HG03175 (cell line): ENCODE results near the gene ADAMTS2.
"Not testable (repeated sequence)": the region's sequence is repeated elsewhere in the genome, so short reads cannot be mapped to it uniquely, and the experiment has no call there.

Experiments
- ATAC-seq: cut with Tn5 transposase; IDR thresholded peaks from one replicate; pipeline ENCODE4 v1.9.1; 2021; ENCODE audit warnings: mild to moderate bottlenecking, moderate library complexity; ENCODE audit not compliant: unreplicated experiment

ADAMTS2 gene

DNA sequence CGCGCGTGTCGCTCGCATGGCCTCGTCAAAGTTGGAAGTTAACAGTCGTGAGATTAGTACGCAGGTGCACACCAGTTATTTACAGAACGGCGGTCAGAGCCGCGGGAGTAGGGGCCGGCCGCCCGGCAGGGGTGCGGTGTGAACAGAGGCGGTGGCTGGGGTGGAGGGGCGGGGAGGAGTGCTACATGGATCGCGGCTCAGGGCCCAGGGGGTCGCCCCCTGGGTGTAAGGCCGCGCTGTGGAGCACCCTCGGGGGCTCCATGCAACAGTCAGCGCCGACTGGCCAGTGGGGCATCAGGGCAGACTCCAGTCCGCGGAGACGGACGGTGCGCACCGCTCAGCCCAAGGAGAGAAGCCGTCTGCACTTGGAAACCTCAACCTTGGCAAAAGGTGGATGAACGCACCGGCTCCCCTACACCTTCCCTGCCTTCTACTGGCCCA is 224.8 kb downstream of the ADAMTS2 start:
- ATAC-seq = no peak

DNA sequence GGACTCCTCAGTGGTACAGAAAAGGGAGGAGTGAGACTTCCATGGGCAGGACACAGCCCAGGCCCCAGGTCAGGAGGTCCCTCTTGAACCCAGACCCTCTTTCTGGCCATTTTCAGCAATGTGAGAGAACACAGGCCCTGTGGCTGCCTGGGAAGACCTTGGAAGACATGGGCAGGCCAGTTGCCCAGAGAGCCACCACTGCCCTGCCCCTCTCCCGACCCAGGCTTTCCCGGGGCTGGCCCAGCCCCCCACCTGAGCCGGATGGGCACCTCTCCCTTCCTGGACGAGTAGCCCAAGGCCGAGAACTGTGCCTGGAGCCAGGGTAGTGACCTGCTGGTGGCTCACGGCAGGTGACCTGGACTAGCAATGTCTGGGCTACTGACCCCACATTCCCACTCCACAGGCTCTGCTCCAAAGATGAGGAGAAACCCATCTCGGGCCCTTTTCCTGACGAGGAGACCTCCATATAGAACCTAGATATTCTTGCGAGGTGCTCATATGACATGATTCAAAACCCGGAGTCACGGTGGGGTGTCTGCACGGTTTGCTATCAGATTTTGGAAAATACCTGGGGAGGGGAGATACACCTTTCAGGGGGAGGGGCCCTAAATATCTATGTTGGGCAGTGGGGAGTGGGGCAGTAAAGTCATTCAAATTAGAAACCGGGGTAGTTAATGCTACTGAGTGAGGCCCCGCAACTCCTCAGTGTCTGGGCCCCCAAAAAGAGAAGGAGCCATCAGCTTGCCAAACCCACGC is 225.7 kb downstream of the ADAMTS2 start:
- no peak for ATAC-seq

DNA sequence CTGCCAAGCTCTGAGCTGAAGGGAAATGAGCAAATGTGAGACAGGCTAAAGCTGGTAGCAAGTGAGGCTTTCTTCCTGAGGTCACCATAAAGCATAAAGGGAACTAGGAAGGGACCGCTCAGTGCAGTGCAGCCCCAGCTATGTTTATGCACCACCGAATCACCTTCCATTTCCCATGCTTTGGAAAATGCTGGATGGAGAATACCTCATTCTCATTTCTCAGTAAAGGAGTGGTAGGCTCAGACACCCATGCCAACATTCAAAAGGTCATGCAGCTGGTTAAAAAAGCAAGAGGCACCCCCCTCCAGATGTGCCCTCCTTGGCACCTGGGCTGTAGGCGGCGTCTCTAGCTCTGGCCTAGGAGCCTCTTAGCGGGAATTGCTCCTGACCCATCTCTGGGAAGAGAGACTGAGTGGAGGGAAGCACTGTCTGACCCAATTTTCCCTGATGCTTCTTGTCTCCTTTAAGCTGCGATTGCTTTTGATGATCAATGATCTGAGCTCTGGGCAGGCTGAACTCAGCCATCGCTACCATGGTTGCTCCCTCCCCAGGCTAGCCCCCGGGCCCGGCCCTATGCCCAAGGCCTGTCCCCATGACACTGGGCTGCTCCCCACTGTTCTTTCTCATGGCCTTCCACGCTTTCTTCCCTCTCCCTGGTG is 226.4 kb downstream of the ADAMTS2 start:
- ATAC-seq = no peak

DNA sequence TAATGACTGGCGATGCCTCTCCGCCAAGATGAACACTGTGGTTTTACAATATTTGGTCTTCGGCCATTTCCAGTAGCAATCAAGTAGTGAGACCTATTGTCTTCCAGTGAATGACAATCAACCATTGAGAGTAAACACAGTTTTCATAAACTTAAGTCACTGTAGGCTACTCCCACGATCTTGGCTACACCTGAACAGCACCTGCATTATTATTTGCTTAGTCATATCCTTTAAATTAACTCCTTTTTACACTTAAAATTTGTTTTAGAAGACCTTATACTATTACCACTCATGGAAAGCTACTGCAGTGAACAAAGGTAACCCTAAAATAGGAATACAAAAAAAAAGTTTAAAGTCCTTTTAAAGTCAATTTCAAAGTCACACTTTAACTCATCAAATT is 226.9 kb downstream of the ADAMTS2 start:
- no peak for ATAC-seq

DNA sequence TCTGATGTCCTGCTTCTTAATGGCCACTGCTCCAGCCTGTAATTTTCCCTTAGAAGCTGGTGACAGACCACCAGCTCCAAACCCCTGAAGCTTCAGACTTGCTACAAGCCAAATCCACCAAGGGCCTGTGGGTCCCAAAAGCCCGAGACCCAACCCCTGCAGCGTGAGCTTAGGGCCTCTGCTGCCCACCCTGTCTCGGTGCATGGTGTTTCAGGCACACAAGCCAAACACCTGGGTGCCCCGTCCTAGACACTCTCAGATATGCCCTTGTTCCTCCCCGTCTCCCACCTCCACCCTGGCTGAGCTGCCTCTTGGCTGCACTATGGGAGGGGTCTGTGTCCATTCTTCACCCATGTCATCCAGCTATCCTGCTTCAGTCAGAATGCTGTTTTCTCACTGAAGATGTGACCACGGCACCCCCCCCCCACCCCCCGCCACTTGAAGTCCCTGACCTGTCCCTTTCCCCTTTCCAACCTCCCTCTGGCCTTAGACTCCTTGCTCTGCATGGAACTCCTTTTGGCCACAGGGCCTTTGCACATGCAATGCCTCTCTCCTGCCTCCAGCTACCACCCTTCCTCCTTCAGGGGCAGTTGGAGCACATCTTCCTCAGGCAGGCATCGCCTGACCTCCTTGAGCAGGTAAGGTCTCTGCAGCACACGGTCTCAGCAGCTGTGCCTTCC is 229.3 kb downstream of the ADAMTS2 start:
- ATAC-seq = no peak

DNA sequence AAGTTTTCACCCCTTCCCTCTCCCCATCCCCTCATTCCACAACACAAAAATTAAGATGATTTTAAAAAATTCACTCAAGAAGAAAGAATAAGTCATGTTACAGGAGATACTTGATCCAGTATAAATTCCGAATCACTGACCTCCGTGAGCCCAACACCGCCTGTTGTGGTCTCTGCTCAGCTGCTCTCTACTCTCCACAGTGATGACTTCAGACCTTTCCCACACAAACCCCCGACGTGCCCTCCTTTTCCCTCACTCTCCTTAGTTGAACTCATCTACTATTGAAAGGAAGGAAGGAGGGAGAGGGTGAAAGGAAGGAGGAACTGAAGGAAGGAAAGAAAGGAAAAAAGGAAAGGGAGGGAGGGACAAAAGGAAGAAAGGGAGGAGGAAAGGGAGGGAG is 230.0 kb downstream of the ADAMTS2 start:
- no peak for ATAC-seq

DNA sequence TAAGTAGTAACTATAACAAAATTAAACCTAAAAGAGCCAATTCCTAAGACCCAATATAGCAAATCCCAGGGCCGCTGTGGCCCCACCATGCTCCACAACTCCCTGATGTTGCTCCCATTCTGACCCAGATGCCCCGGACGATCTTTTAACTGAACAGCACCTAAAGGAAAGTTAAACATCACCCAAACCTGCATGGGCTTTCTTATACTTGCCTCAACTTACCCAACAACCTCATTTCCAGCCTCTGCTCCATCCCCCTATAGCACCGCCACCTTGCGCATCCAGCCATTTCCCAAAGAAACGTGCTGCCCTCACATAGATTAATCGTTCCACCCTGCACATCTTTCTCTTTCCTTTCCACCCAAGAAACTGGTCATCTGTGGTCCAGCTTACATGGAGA is 230.5 kb downstream of the ADAMTS2 start:
- no peak for ATAC-seq

DNA sequence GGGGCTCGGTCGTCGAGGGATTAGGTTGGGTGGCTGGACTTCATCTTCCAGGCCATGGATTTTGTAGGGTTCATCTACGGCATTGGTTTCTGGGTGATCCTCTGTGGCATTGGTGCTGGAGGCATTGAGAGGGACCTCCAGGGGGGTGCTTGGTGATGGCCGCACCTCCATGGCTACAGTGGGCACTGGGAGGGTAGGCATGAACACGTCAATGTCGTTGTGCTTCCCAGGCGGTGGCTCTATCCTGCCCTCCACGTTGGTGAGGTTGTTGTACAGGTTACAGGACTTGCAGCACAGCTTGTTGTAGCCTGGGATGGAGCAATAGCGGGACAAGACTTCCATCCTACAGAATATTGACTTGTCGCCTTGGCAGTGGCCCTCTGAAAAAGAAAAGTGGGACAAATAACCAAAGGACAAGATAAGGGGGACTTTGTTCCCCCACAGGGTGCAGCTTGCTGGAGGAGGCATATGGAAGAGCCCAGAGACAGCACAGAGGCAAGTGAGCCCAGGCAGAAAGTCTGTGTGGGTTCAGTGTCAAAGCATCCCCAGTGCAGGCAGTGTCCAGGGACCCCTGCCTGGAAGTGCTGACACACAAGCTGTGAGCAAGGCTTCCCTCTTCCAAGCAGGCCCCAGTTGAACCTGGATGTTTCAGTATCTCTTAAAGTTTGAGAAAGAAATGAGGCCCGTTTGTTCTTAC is 231.2 kb downstream of the ADAMTS2 start:
- ATAC-seq = no peak

DNA sequence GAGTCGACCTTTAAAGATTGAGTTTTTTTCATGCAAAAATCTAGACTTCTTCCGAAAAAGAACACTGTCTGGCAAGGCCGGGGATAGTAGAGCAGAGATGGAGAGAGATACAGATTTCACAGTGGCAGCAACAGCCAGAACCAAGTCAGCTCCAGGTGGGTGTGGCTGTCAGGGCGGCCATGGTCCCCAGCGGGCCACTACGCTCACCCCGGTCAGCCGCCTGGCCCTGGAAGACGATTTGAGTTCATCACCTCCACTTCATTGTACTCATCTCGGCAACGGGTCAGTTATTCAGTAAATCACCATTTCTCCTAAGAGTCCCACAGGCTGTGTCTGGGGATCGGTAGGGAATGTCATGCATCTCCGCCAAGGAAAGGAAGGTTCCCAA is 232.1 kb downstream of the ADAMTS2 start:
- no peak for ATAC-seq

DNA sequence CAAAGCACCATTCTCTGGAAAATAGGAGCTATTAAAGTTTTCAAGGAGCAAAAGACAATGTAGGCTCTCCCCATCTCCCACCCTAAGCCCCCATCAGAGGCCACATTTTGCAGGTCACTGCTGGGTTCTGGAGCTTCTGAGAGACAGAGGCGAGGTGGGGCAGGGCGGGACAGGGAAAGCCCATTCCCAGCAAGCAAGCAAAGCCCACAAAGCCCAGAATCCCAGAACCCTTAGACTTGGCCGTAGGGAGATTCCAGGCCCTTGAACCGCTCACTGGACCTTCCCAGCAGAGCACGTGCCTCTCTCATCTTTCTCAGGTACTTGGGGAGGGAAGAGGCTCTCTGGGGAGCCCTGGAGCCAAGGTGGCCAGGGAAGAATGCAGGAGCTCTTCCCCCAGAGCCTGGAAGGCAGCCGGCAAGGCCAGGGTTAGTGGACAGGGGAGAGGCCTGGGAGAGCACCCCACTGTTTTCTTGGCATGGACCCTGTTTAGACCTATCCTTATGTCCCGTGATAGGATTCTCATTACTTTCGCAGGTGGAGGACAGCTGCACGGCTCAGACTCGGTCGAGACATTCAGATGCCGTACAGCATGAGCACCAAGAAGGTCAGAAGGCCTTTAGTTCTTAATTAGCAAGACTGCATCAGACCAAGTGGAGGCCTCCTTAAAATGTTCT is 232.7 kb downstream of the ADAMTS2 start:
- ATAC-seq = no peak

DNA sequence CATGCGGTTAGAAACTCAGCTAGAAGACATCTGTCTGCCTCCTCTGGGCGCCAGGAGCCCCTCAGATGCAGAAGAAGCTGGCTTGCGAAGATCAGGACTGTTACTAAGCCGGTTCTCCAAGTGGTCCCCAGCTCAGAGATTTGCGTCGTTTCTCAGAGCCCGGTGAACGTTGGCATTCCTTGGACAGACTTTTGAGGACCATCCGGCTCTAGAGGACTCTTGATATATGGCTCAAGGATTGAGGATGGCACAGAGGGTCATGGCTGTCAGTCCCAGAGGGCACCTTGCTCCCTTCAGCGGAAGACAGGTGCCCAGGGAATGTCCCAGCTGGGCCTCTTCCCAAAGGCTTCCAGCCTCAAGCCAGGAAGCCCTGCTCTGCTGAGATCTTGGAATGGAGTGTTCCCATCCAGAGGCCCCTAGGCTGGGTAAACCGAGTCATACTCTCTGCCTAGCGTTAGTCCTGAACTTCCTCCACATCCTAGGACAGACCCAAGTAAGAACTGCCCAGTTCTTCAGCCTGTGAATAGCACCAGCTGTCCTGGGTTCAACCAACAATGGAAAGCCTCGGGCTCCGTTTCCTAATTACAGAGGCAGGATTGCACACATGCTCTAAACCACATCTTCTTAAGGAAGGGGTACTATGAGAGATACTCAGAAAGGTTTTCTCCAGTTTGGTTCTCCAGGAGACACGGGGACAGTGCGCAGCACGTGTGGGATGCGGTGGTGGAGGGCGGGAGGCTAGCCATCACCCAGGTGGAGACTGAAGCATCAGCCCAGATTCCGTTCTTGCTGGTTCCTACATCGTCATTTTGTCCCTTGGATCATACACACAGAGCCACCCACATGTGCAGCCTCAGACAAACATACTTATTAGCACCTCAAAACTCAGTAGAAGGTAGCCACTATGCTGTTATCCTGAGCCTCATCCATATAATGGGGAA is 233.7 kb downstream of the ADAMTS2 start:
- no peak for ATAC-seq

DNA sequence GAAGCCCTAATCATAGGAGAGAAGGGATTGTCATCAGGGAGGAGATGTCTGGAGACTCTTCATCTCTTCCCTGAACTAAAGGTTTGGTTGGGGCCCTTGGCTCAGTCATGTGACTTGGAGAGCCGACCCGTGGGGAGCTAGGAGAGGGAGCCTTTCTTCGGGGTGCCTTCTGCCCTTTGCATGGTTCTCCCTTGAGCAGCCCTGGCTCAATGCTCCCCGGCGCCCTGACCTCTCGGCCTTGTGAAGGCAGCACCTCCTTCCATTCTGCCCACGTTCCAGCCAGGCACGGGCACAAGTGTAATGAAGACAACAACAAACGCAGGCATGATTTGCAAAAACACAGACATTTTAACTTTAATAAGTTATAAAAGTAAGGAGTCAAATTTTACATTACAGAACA is 234.7 kb downstream of the ADAMTS2 start:
- ATAC-seq = no peak

DNA sequence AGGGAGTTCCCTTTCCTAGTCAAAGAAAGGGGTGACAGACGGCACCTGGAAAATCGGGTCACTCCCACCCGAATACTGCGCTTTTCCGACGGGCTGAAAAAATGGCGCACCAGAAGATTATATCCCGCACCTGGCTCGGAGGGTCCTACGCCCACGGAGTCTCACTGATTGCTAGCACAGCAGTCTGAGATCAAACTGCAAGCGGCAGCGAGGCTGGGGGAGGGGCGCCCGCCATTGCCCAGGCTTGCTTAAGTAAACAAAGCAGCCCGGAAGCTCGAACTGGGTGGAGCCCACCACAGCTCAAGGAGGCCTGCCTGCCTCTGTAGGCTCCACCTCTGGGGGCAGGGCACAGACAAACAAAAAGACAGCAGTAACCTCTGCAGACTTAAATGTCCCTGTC is 244.0 kb downstream of the ADAMTS2 start:
- not testable (repeated sequence) for ATAC-seq

DNA sequence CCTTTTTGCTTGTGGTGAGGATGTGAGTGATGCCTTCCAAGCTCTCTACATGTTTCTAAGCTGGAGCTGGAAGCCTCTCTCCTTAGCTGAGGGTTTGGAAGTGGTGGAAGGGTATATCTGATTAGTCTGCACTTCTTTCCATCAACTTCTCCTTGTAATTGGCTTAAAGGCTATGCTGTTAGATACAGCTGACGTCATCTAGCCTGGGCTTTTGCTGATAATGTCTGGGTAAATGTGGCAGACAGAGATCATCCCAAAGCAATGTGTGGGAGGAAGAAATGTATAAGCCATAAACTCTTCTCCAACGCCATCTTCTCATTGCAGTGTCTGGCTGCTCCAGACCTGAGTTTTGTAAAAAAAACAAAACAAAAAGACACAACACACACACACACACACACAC is 255.8 kb downstream of the ADAMTS2 start:
- ATAC-seq = no peak

DNA sequence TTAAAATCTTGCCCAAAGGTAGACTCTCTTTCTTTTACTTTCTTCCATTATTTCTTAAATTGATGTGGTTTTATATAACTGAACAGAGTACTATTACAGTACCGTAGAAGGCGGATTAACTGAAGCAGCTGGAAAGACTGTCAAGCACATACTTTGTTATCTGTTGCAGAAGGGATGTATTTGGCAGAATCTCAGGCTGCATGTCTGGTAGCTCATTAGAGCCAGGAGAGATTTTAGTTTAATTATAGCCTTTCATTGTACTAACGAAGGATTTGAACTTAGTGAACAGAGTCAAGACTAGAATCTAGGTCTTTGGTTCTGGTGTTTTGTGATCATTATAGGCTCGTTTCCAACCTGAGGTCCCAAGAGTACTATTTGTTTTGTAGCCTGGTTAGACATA is 264.5 kb downstream of the ADAMTS2 start:
- ATAC-seq = no peak

DNA sequence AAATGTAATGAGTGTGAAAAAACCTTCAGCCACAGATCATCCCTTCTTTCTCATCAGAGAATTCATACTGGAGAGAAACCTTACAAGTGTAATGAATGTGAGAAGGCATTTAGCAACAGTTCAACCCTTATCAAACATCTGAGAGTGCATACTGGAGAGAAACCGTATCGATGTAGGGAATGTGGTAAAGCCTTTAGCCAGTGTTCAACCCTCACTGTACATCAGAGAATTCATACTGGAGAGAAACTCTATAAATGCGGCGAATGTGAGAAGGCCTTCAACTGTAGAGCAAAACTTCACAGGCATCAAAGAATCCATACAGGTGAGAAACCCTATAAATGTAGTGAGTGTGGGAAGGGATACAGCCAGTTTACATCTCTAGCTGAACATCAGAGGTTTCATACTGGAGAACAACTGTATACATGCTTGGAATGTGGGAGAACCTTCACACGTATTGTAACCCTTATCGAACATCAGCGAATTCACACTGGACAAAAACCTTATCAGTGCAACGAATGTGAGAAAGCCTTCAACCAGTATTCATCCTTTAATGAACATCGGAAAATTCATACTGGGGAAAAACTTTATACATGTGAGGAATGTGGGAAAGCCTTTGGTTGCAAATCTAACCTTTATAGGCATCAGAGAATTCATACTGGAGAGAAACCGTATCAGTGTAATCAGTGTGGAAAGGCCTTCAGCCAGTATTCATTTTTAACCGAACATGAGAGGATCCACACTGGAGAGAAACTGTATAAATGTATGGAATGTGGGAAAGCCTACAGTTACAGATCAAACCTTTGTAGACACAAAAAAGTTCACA is 265.9 kb downstream of the ADAMTS2 start:
- ATAC-seq = no peak

DNA sequence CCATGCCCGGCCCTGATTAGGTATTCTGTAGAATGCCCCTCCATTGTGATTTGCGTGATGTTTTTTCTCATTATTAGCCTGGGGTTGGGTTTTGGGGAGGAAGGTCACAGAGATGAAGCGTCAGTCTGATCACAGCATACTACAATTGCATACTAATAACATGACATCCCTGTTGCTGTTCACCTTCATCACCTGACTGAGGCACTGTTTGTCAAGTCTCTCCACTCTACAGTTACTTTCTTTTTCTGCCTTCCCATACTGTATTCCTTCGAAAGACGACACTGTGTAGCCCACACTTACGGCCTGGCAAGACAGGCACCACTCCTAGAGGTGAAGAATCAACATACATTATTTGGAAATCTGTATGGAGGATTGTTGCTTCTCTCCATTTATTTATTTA is 279.6 kb downstream of the ADAMTS2 start:
- no peak for ATAC-seq

DNA sequence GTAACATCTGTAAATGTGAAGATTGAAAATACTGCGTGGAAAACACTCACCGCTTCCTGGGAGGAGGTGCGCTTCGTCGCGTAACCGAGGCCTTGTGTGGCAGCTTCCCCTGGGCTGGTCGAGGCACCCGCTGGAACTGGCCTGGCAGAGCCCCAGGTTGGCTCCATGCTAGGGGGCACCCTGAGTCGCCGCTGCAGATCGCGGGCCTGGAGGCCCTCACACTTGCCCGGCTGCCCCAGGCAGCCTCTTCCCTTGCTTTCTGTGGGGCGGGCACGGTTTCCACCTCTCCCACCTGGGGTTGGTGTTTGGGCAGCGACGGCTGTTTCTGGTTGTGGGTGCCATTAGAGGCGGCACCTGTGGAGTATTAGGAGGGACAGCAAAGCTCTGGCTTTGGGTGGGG is 284.2 kb downstream of the ADAMTS2 start:
- no peak for ATAC-seq
